HepG2 (cell line): ENCODE data around the gene REPIN1. TPM values are rescaled to one million over a fixed set of nuclear protein-coding genes. Genes with fewer than 3 reads are reported as not detected.
A peak's percentile ranks its signal among the peaks of the same experiment; 100 is the strongest.

ENCODE experiments used
- AFF4 ChIP-seq: sonication (generic); formaldehyde crosslinking; IDR thresholded peaks from 2 replicates; pipeline ENCODE4 v1.4.0; 2020; ENCODE audit warnings: missing genetic modification reagents
- BCL3 ChIP-seq: sonication (generic); formaldehyde crosslinking; IDR thresholded peaks from 2 replicates; pipeline ENCODE4 v1.5.1; 2020; ENCODE audit warnings: mild to moderate bottlenecking, missing genetic modification reagents, moderate library complexity
- FLYWCH1 ChIP-seq: sonication (generic); formaldehyde crosslinking; IDR thresholded peaks from 2 replicates; pipeline ENCODE4 v1.8.1; 2023; ENCODE audit warnings: mild to moderate bottlenecking, missing genetic modification reagents
- FOSL2 ChIP-seq: sonication (generic); formaldehyde crosslinking; IDR thresholded peaks from 2 replicates; pipeline ENCODE4 v1.4.0; 2020; ENCODE audit warnings: missing genetic modification reagents
- GTF3A ChIP-seq: sonication (generic); formaldehyde crosslinking; conservative IDR thresholded peaks from 2 replicates; pipeline ENCODE4 v1.4.0; 2020; ENCODE audit warnings: mild to moderate bottlenecking, missing genetic modification reagents
- HDAC1 ChIP-seq: sonication (generic); formaldehyde crosslinking; IDR thresholded peaks from 2 replicates; pipeline ENCODE4 v1.5.1; 2020; ENCODE audit warnings: mild to moderate bottlenecking, missing genetic modification reagents
- HDAC2 ChIP-seq: sonication (generic); formaldehyde crosslinking; IDR thresholded peaks from 2 replicates; pipeline ENCODE4 v1.4.0; 2020; ENCODE audit warnings: missing genetic modification reagents
- NBN ChIP-seq: fragments of 450-650 bp; conservative IDR thresholded peaks from 2 replicates; pipeline ENCODE4 v1.6.1; 2017
- NCOA1 ChIP-seq: sonication (generic); formaldehyde crosslinking; IDR thresholded peaks from 2 replicates; pipeline ENCODE4 v1.9.0; 2021; ENCODE audit warnings: missing genetic modification reagents
- NR2C2 ChIP-seq: sonication (generic); formaldehyde crosslinking; IDR thresholded peaks from 2 replicates; pipeline ENCODE4 v1.4.0; 2020; ENCODE audit warnings: missing genetic modification reagents, mild to moderate bottlenecking, moderate library complexity, borderline replicate concordance
- NRL ChIP-seq: sonication (generic); formaldehyde crosslinking; IDR thresholded peaks from 2 replicates; pipeline ENCODE4 v1.5.0; 2020; ENCODE audit warnings: missing genetic modification reagents, mild to moderate bottlenecking, moderate library complexity, borderline replicate concordance
- SOX13 ChIP-seq, 3 experiments: fragments of 450-650 bp in 1 of 3; sonication (generic) in 1 of 3; formaldehyde crosslinking in 1 of 3; IDR thresholded peaks in 2 of 3; conservative IDR thresholded peaks in 1 of 3; 2 replicates each; pipeline versions ENCODE4 v1.5.0 to v1.6.1; 2016 to 2020; ENCODE audit warnings: antibody characterized with exemption in 1 of 3, mild to moderate bottlenecking in 1 of 3, missing compliant biosample characterization in 1 of 3, missing genetic modification reagents in 1 of 3, moderate library complexity in 1 of 3
- THAP8 ChIP-seq: sonication (generic); formaldehyde crosslinking; IDR thresholded peaks from 2 replicates; pipeline ENCODE4 v1.5.1; 2020; ENCODE audit warnings: missing genetic modification reagents, mild to moderate bottlenecking, borderline replicate concordance
- THYN1 ChIP-seq: sonication (generic); formaldehyde crosslinking; IDR thresholded peaks from 2 replicates; pipeline ENCODE4 v1.8.1; 2023; ENCODE audit warnings: low read depth, mild to moderate bottlenecking, moderate library complexity, missing genetic modification reagents, borderline replicate concordance
- ZBTB38 ChIP-seq: sonication (generic); formaldehyde crosslinking; IDR thresholded peaks from 2 replicates; pipeline ENCODE4 v1.5.1; 2020; ENCODE audit warnings: mild to moderate bottlenecking, missing genetic modification reagents
- ZFP1 ChIP-seq: IDR thresholded peaks from 2 replicates; pipeline ENCODE4 v1.6.1; 2016
- ZNF10 ChIP-seq: sonication (generic); formaldehyde crosslinking; IDR thresholded peaks from 2 replicates; pipeline ENCODE4 v1.4.0; 2020; ENCODE audit warnings: mild to moderate bottlenecking, low read depth, missing genetic modification reagents, borderline replicate concordance
- ZNF180 ChIP-seq: sonication (generic); formaldehyde crosslinking; IDR thresholded peaks from 2 replicates; pipeline ENCODE4 v1.4.0; 2020; ENCODE audit warnings: low read depth, missing genetic modification reagents, borderline replicate concordance
- ZNF253 ChIP-seq: sonication (generic); formaldehyde crosslinking; IDR thresholded peaks from 2 replicates; pipeline ENCODE4 v1.8.0; 2022; ENCODE audit warnings: mild to moderate bottlenecking, missing genetic modification reagents, borderline replicate concordance
- ZNF720 ChIP-seq: sonication (generic); formaldehyde crosslinking; IDR thresholded peaks from 2 replicates; pipeline ENCODE4 v1.4.0; 2020; ENCODE audit warnings: missing genetic modification reagents
- ZNF740 ChIP-seq: sonication (generic); formaldehyde crosslinking; IDR thresholded peaks from 2 replicates; pipeline ENCODE4 v1.4.0; 2020; ENCODE audit warnings: missing genetic modification reagents
- polyA plus RNA-seq, 8 experiments: library from polyadenylated mRNA; depleted of rRNA in 3 of 8; stranded (reverse) in 7 of 8; unstranded in 1 of 8; fragments of >200 nt; fragmentation: Illumina TruSeq in 4 of 8; extraction: Trizol in 4 of 8; gene quantifications; 2 replicates each; pipeline versions ENCODE4 v1.2.1 to v1.2.3, GENCODE V29; 2011 to 2016; ENCODE audit warnings: low read depth in 4 of 8, missing spikeins in 1 of 8, mixed read lengths in 1 of 8; ENCODE audit not compliant: insufficient read depth in 1 of 8
- total RNA-seq, 5 experiments: library from RNA; depleted of rRNA; stranded (reverse); fragments of >200 nt; fragmentation: Illumina TruSeq; extraction: Trizol; gene quantifications; 2 replicates each; pipeline ENCODE4 v1.2.3, GENCODE V29; 2016; ENCODE audit warnings: low read depth in 1 of 5

Gene REPIN1
- total and polyA plus RNA-seq, 2 of the 13 experiments (the other 11 are each of a cell fraction or from before 2014, with no cell fraction given) = 69.9 to 108 TPM

- TF ChIP-seq HDAC2 (CRISPR knock-in tag) (no peak; the same call in 1 of the 2 replicates), AFF4 (CRISPR knock-in tag) (no peak), SOX13 (IDR thresholded peaks at IDR 0.05) (no peak), SOX13 (CRISPR knock-in tag; conservative IDR thresholded peaks at IDR 0.05 in 1 of 2, IDR thresholded peaks at IDR 0.05 in 1 of 2) (no peak), HDAC1 (CRISPR knock-in tag) (peak; percentile 15; the same call in 1 of the 2 replicates), GTF3A (no peak), ZNF10 (CRISPR knock-in tag) (no peak), THAP8 (CRISPR knock-in tag) (no peak), BCL3 (CRISPR knock-in tag) (no peak), ZNF720 (CRISPR knock-in tag) (no peak), FOSL2 (no peak), ZFP1 (CRISPR knock-in tag) (no peak), NCOA1 (no peak), NBN (no peak), THYN1 (no peak), ZBTB38 (no peak), ZNF253 (CRISPR knock-in tag) (no peak), NRL (CRISPR knock-in tag) (0 out of 2 replicates have a peak, but pooled peaks have one; percentile 48), NR2C2 (CRISPR knock-in tag) (peak; percentile 80), ZNF740 (CRISPR knock-in tag) (peak; percentile 47; the same call in 1 of the 2 replicates), ZNF180 (CRISPR knock-in tag) (no peak), FLYWCH1 (CRISPR knock-in tag) (no peak)
Observed at GRCh38 chr7:150324373-150324961, 44.2 kb upstream of the REPIN1 start (continued).
